ENCODE data around the gene KCNH2. TPM values are rescaled to one million over a fixed set of nuclear protein-coding genes. Genes with fewer than 3 reads are reported as not detected.

KCNH2 gene
- total and polyA plus RNA-seq, 2 experiments from 2014 or later: 8.4 to 9.1 TPM

DNA sequence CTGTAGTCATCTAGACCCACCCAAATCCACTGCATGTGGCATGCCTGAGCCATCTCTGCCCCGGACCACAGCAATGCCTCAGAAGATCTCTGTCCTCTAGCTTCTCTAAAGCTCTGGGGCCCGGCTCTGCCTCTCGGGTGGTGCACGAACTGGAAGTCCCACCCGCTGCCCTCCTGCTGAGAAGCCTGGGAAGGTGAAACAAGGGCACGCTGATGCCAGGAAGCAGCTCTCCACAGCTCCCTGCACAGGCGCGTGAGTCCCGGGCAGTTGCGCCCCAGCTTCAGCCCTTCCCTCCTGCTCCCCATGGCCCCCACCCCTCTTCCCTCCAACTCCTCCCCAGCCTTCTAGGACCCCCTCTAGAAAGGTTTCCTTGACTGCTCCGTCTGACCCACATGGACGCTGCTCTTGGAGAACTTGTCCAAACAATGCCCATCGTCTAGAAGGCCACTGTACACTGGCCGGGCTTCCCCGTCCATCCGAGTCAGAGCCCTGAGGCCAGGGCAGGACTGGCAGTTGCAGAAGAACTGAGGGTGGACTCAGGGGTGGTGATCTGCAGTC, 12.8 kb downstream of the KCNH2 start:
- no peaks in the 10 kb centered on the region for H4K20me1 ChIP-seq (ENCODE audit: insufficient read depth, poor library complexity, severe bottlenecking)
- WGBS (ENCODE audit: low lambda C conversion rate, missing lambda C conversion rate): 89% methylated on average over 15 of the region's 16 CpGs
- H3K27ac ChIP-seq: no peak overlapping the region
- TF ChIP-seq EZH2phosphoT487 (IDR thresholded peaks at IDR 0.05; ENCODE audit: low read depth, severe bottlenecking, unreplicated experiment) (no peak), EZH2 (IDR thresholded peaks at IDR 0.05; ENCODE audit: borderline replicate concordance) (no peak)
- TF ChIP-seq, protein P1, sequence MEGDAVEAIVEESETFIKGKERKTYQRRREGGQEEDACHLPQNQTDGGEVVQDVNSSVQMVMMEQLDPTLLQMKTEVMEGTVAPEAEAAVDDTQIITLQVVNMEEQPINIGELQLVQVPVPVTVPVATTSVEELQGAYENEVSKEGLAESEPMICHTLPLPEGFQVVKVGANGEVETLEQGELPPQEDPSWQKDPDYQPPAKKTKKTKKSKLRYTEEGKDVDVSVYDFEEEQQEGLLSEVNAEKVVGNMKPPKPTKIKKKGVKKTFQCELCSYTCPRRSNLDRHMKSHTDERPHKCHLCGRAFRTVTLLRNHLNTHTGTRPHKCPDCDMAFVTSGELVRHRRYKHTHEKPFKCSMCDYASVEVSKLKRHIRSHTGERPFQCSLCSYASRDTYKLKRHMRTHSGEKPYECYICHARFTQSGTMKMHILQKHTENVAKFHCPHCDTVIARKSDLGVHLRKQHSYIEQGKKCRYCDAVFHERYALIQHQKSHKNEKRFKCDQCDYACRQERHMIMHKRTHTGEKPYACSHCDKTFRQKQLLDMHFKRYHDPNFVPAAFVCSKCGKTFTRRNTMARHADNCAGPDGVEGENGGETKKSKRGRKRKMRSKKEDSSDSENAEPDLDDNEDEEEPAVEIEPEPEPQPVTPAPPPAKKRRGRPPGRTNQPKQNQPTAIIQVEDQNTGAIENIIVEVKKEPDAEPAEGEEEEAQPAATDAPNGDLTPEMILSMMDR (IDR thresholded peaks at IDR 0.05; ENCODE audit: poor library complexity): no peak
- H3K36me3 ChIP-seq (replicated peaks; ENCODE audit: insufficient read depth, low read depth): no peaks in the 10 kb centered on the region
- no peak overlapping the region for H2AFZ ChIP-seq
- no peaks in the 10 kb centered on the region for H3K9me3 ChIP-seq (ENCODE audit: low read depth)
- H3K4me1 ChIP-seq (ENCODE audit: insufficient read depth): peaks cover 47% of the 10 kb centered on the region
- no peak overlapping the region for H3K4me3 ChIP-seq
- H3K79me2 ChIP-seq: no peaks in the 10 kb centered on the region
- H3K27me3 ChIP-seq: peaks cover 9% of the 10 kb centered on the region
- H3K4me2 ChIP-seq: no peak overlapping the region
- DNase-seq (ENCODE audit: low spot score): no peak
- no peaks in the 10 kb centered on the region for H3K9me2 ChIP-seq (replicated peaks; ENCODE audit: insufficient read depth)

DNA sequence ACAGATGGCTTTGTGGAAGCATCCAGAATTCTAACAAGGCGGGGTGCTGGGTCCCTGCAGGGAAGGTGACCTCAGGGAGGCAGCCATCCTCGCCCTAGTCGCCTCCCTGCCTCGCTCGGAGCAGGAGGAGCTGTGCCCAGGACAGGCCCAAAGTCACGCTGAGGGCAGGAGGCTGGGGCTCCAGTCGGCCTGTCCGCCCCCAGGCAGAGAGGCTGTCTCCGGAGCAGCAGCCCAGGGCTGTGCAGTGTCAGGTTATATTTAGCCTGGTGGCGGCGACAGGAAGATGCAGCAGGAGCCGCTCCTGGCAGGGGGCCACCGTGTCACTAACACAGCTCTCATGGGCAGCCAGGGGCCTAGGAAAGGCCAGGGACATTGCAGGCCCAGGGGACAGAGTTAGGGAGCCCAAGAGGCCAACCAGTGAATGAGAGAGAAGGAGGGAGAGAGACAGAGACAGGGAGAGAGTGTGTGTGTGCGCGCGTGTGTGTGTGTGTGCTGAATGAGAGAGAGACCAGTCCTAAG, 13.5 kb downstream of the KCNH2 start:
- Histone ChIP-seq H3K9me3 (ENCODE audit: low read depth) (no peaks in the 10 kb centered on the region), H3K27ac (no peak overlapping the region), H3K4me3 (no peak overlapping the region), H3K27me3 (peaks cover 9% of the 10 kb centered on the region), H3K9me2 (replicated peaks; ENCODE audit: insufficient read depth) (no peaks in the 10 kb centered on the region), H4K20me1 (ENCODE audit: insufficient read depth, poor library complexity, severe bottlenecking) (no peaks in the 10 kb centered on the region), H3K36me3 (replicated peaks; ENCODE audit: insufficient read depth, low read depth) (no peaks in the 10 kb centered on the region), H3K4me1 (ENCODE audit: insufficient read depth) (peaks cover 40% of the 10 kb centered on the region), H3K79me2 (no peaks in the 10 kb centered on the region), H3K4me2 (no peak overlapping the region), H2AFZ (no peak overlapping the region)
- 58% methylated on average over 16 of the region's 16 CpGs for WGBS (ENCODE audit: low lambda C conversion rate, missing lambda C conversion rate)
- TF ChIP-seq EZH2 (IDR thresholded peaks at IDR 0.05; ENCODE audit: borderline replicate concordance): no peak
- TF ChIP-seq, protein P1 (IDR thresholded peaks at IDR 0.05; ENCODE audit: poor library complexity): no peak
- no peak for TF ChIP-seq EZH2phosphoT487 (IDR thresholded peaks at IDR 0.05; ENCODE audit: low read depth, severe bottlenecking, unreplicated experiment)
- DNase-seq (ENCODE audit: low spot score): no peak

DNA sequence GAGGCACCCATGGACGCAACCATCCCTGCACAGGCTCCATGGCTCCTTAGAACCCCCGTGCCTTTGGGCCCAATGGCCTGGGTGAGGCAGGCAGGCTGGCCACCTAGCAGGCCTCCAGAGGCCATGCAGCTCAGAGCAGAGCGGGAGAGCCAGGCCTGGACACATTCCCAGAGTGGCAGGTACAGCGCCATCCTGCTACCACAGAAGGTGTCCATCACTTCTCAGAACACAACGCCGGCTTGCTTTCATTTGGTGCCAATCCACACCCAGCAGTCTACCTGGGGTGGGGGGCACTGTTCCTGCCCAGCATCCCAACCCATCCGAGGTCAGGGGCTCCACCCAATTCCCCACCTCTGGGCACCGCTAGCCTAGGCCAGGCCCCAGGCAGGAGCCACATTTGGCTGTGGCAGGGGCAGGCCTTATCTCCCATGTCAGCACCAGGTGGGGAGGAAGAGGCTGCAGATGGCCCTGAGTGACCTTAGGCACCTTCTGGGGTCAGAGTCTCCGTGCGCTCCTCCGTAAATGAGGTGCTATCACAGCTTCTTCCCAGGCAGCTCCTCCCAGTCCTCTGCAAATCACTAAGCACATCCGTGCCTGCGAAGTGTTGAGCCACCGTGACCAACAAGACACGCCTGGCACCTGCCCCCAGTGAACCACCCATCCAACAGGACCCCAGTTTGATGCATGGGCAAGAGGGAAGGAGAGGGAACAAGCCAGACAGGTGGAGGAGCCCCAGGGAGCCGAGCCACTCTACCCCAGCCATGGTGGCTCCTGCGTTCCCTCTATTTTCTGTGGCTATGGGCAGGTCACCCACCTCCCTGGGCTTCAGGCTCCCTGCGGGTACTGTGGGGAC, 14.2 kb downstream of the KCNH2 start:
- no peak overlapping the region for H3K4me3 ChIP-seq
- no peak for DNase-seq (ENCODE audit: low spot score)
- 90% methylated on average over 18 of the region's 18 CpGs for WGBS (ENCODE audit: low lambda C conversion rate, missing lambda C conversion rate)
- H4K20me1 ChIP-seq (ENCODE audit: insufficient read depth, poor library complexity, severe bottlenecking): no peaks in the 10 kb centered on the region
- no peaks in the 10 kb centered on the region for H3K9me3 ChIP-seq (ENCODE audit: low read depth)
- H3K9me2 ChIP-seq (replicated peaks; ENCODE audit: insufficient read depth): no peaks in the 10 kb centered on the region
- no peak overlapping the region for H3K27ac ChIP-seq
- peaks cover 9% of the 10 kb centered on the region for H3K27me3 ChIP-seq
- no peaks in the 10 kb centered on the region for H3K36me3 ChIP-seq (replicated peaks; ENCODE audit: insufficient read depth, low read depth)
- no peak for TF ChIP-seq EZH2 (IDR thresholded peaks at IDR 0.05; ENCODE audit: borderline replicate concordance)
- TF ChIP-seq, protein P1 (IDR thresholded peaks at IDR 0.05; ENCODE audit: poor library complexity): no peak
- no peak for TF ChIP-seq EZH2phosphoT487 (IDR thresholded peaks at IDR 0.05; ENCODE audit: low read depth, severe bottlenecking, unreplicated experiment)
- no peak overlapping the region for H2AFZ ChIP-seq
- H3K4me1 ChIP-seq (ENCODE audit: insufficient read depth): peaks cover 35% of the 10 kb centered on the region
- no peak overlapping the region for H3K4me2 ChIP-seq
- no peaks in the 10 kb centered on the region for H3K79me2 ChIP-seq

Measured in hepatocyte (in vitro differentiated cells).